Retinal pigment epithelial cell (primary cell): ENCODE data around the gene ABCB9.

Experiments used
- DNase-seq: peaks from one replicate; pipeline ENCODE4 v3.0.0-alpha.2; 2010; ENCODE audit warnings: low read depth
- H3K4me3 ChIP-seq: 2 replicates; pipeline ENCODE4 v1.5.1; 2011; ENCODE audit warnings: mild to moderate bottlenecking, low read length, control low read depth, moderate library complexity
- CTCF ChIP-seq: conservative IDR thresholded peaks from 2 replicates; pipeline ENCODE4 v1.5.1; 2011; ENCODE audit warnings: low read depth, low read length, control low read depth, inconsistent platforms

ABCB9 gene

GRCh38 chr12:122884860-122885259 is 81.4 kb downstream of the ABCB9 start:
- no peak overlapping the region for H3K4me3 ChIP-seq
- DNase-seq, result no peak
- no peak for TF ChIP-seq CTCF

GRCh38 chr12:122884091-122884826 is 82.0 kb downstream of the ABCB9 start:
- no peak for TF ChIP-seq CTCF
- no peak for DNase-seq
- H3K4me3 ChIP-seq, result no peak overlapping the region

DNA sequence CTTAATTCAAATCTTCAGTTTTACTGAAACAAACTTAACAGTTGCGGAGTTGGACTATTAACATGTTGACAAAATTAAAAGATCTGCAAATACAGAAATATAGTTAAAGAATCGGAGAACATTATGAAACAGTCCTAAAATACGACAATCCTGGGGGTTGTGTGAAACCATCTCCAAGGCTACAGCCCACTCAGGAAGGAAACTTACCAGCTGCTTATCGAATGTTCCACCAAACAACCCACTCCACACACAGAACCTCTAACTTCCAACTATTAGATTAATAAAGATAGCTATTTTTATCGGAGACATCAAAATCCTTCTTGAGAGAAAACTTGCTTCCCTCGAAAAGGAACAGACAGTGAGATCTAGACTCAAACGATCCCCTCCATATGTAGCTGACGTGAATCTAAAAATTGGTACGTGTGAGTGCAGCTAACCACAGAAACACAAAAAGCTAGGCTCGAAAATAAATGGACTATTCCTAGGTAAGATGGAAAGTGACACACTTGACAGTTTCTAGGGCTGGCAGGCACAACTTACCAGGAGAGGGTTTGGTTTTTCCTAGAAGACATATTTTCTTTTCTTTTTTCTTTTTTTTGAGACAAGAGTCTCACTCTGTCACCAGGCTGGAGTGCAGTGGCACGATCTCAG is 83.2 kb downstream of the ABCB9 start:
- no peak overlapping the region for H3K4me3 ChIP-seq
- no peak for TF ChIP-seq CTCF
- DNase-seq, result no peak

DNA sequence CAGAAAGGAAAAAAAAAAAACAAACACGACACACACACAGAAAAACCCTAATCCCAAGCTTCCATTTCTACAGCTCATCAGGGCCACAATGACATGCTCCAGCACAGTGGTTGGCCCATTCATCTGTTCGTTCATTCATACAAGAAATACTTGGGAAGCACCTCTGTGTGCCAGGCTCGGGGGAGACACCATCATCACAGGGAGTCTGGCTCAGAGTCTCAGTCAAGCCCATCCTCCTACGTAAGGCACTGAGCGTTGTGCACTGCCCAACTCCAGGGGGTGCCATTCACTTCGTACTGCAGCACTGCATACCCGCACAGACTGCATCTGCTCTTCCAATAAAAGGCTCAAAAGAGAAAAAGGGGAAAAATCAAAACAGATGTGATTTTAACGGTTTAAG is 85.6 kb downstream of the ABCB9 start:
- peak; percentile 51 for TF ChIP-seq CTCF
- DNase-seq, result no peak
- H3K4me3 ChIP-seq, result no peak overlapping the region

GRCh38 chr12:122880155-122880667 is 86.1 kb downstream of the ABCB9 start:
- no peak for DNase-seq
- TF ChIP-seq CTCF, result no peak
- H3K4me3 ChIP-seq, result no peak overlapping the region
